H1 (cell line): ENCODE measurements around the gene NEK10. TPM values are rescaled to one million over a fixed set of nuclear protein-coding genes. Genes with fewer than 3 reads are reported as not detected.

ENCODE experiments used
- CTCF ChIA-PET: fragments of 300-600 bp; sonication (Branson Sonifier 250); formaldehyde crosslinking; loops from one replicate; lab custom pipeline; 2021; ENCODE audit not compliant: partially characterized antibody; lab: Charles Lee
- POLR2A ChIA-PET: fragments of 300-600 bp; sonication (Branson Sonifier 250); formaldehyde crosslinking; loops from one replicate; lab custom pipeline; 2021; ENCODE audit warnings: inconsistent platforms; ENCODE audit not compliant: partially characterized antibody; lab: Charles Lee
- DNase-seq, 2 experiments: peaks; one replicate each; pipeline versions ENCODE4 v3.0.0 to v3.0.0-alpha.2; 2010 to 2022; ENCODE audit warnings: low spot score in 2 of 2, low read depth in 1 of 2, mixed read lengths in 1 of 2
- FAIRE-seq: peaks from 2 replicates; lab custom pipeline; 2011; peaks lifted over from hg19 to GRCh38; lab: Jason Lieb, UNC
- H2AFZ ChIP-seq: 2 replicates; pipeline ENCODE4 v1.8.1; 2012; ENCODE audit warnings: low read length, inconsistent platforms
- H2AK5ac ChIP-seq: 2 replicates; pipeline ENCODE4 v1.6.1; 2013; ENCODE audit warnings: low read depth, low read length
- H2BK120ac ChIP-seq: replicated peaks from 2 replicates; pipeline ENCODE3; 2013; ENCODE audit warnings: low read depth, low read length, inconsistent platforms
- H2BK12ac ChIP-seq: 2 replicates; pipeline ENCODE4 v1.6.1; 2013; ENCODE audit warnings: low read depth, low read length
- H2BK15ac ChIP-seq: 2 replicates; pipeline ENCODE4 v1.6.1; 2013; ENCODE audit warnings: low read length
- H2BK20ac ChIP-seq: 2 replicates; pipeline ENCODE4 v1.6.1; 2013; ENCODE audit warnings: low read length
- H2BK5ac ChIP-seq: 2 replicates; pipeline ENCODE4 v1.6.1; 2013; ENCODE audit warnings: low read depth, low read length
- H3K14ac ChIP-seq: 2 replicates; pipeline ENCODE4 v1.6.1; 2013; ENCODE audit warnings: inconsistent platforms; ENCODE audit not compliant: insufficient read length
- H3K18ac ChIP-seq: 2 replicates; pipeline ENCODE4 v1.6.1; 2013; ENCODE audit warnings: low read length; ENCODE audit errors: extremely low read depth
- H3K23ac ChIP-seq: 2 replicates; pipeline ENCODE4 v1.6.1; 2013; ENCODE audit warnings: inconsistent platforms; ENCODE audit not compliant: insufficient read length
- H3K23me2 ChIP-seq: 2 replicates; pipeline ENCODE4 v1.6.1; 2013; ENCODE audit warnings: low read depth, low read length
- H3K27ac ChIP-seq: 2 replicates; pipeline ENCODE4 v1.6.1; 2011; ENCODE audit warnings: low read depth, low read length, inconsistent platforms
- H3K27me3 ChIP-seq, 4 experiments: replicated peaks in 1 of 4; 1 replicate in 1 of 4; 2 replicates in 3 of 4; pipeline versions ENCODE4 v1.6.1 to v1.8.1; 2011 to 2013; ENCODE audit warnings: low read length in 3 of 4, mild to moderate bottlenecking in 3 of 4, inconsistent platforms in 2 of 4, mixed read lengths in 2 of 4, moderate library complexity in 1 of 4; ENCODE audit not compliant: control insufficient read depth in 3 of 4, insufficient read depth in 3 of 4; ENCODE audit errors: extremely low read depth in 1 of 4
- H3K36me3 ChIP-seq, 4 experiments: 2 replicates each; pipeline versions ENCODE4 v1.6.1 to v1.8.1; 2011 to 2013; ENCODE audit warnings: mild to moderate bottlenecking in 4 of 4, low read length in 3 of 4, moderate library complexity in 2 of 4, control low read depth in 1 of 4, inconsistent platforms in 1 of 4; ENCODE audit not compliant: insufficient read depth in 4 of 4, control insufficient read depth in 2 of 4
- H3K4ac ChIP-seq: replicated peaks from 2 replicates; pipeline ENCODE3; 2013; ENCODE audit warnings: low read length, low read depth, mixed read lengths, inconsistent platforms; ENCODE audit not compliant: insufficient read length
- H3K4me1 ChIP-seq, 4 experiments: replicated peaks in 1 of 4; 1 replicate in 1 of 4; 2 replicates in 3 of 4; pipeline versions ENCODE4 v1.6.1 to v1.8.1; 2011 to 2013; ENCODE audit warnings: low read length in 3 of 4, inconsistent platforms in 2 of 4, mixed read lengths in 1 of 4; ENCODE audit not compliant: insufficient read depth in 4 of 4, control insufficient read depth in 3 of 4
- H3K4me2 ChIP-seq, 2 experiments: 2 replicates each; pipeline versions ENCODE4 v1.6.1 to v1.8.1; 2011 to 2013; ENCODE audit warnings: low read depth in 2 of 2, low read length in 2 of 2, control low read depth in 1 of 2, inconsistent platforms in 1 of 2, mild to moderate bottlenecking in 1 of 2; ENCODE audit not compliant: insufficient read depth in 1 of 2
- H3K4me3 ChIP-seq, 4 experiments: fragments of 200-600, 300-600 bp in 1 of 4; sonication (generic), shearing (Covaris generic), sonication (Bioruptor Twin) in 1 of 4; 2 replicates each; pipeline versions ENCODE4 v1.5.1 to v1.8.1; 2011 to 2016; ENCODE audit warnings: low read length in 4 of 4, low read depth in 3 of 4, control low read depth in 2 of 4, inconsistent platforms in 2 of 4, mild to moderate bottlenecking in 2 of 4, mixed read lengths in 1 of 4, moderate library complexity in 1 of 4; ENCODE audit not compliant: insufficient read depth in 2 of 4; ENCODE audit errors: extremely low read depth in 1 of 4
- H3K56ac ChIP-seq: replicated peaks from 2 replicates; pipeline ENCODE3; 2013; ENCODE audit warnings: low read depth, mild to moderate bottlenecking, mixed read lengths, low read length, inconsistent platforms; ENCODE audit not compliant: insufficient read length
- H3K79me1 ChIP-seq: 2 replicates; pipeline ENCODE4 v1.6.1; 2013; ENCODE audit warnings: low read depth, low read length, control low read depth
- H3K79me2 ChIP-seq, 2 experiments: 2 replicates each; pipeline versions ENCODE4 v1.6.1 to v1.8.1; 2012 to 2013; ENCODE audit warnings: low read length in 2 of 2, mild to moderate bottlenecking in 2 of 2, inconsistent platforms in 1 of 2; ENCODE audit not compliant: insufficient read depth in 2 of 2, control insufficient read depth in 1 of 2
- H3K9ac ChIP-seq, 4 experiments: replicated peaks in 1 of 4; 1 replicate in 1 of 4; 2 replicates in 3 of 4; pipeline versions ENCODE4 v1.6.1 to v1.8.1; 2011 to 2013; ENCODE audit warnings: low read depth in 3 of 4, low read length in 3 of 4, control low read depth in 2 of 4, mild to moderate bottlenecking in 2 of 4, moderate library complexity in 2 of 4, inconsistent platforms in 1 of 4; ENCODE audit errors: extremely low read depth in 1 of 4
- H3K9me3 ChIP-seq, 2 experiments: 2 replicates each; pipeline versions ENCODE4 v1.6.1 to v1.8.1; 2012 to 2013; ENCODE audit warnings: mild to moderate bottlenecking in 2 of 2, moderate library complexity in 2 of 2, control low read depth in 1 of 2, inconsistent platforms in 1 of 2, low read depth in 1 of 2, low read length in 1 of 2, mixed read lengths in 1 of 2; ENCODE audit not compliant: insufficient read depth in 2 of 2
- H4K20me1 ChIP-seq, 2 experiments: replicated peaks in 1 of 2; 2 replicates each; pipeline versions ENCODE3 to v1.8.1; 2011 to 2013; ENCODE audit warnings: inconsistent platforms in 2 of 2, low read length in 2 of 2, mild to moderate bottlenecking in 1 of 2; ENCODE audit not compliant: insufficient read depth in 2 of 2, control insufficient read depth in 1 of 2
- H4K5ac ChIP-seq: 2 replicates; pipeline ENCODE4 v1.6.1; 2013; ENCODE audit warnings: low read length, low read depth, mixed read lengths, inconsistent platforms; ENCODE audit not compliant: insufficient read length
- H4K8ac ChIP-seq: 2 replicates; pipeline ENCODE4 v1.8.0; 2013; ENCODE audit warnings: mild to moderate bottlenecking, moderate library complexity, low read length, inconsistent platforms; ENCODE audit not compliant: insufficient read depth; ENCODE audit errors: extremely low read depth
- H4K91ac ChIP-seq: replicated peaks from 2 replicates; pipeline ENCODE3; 2013; ENCODE audit warnings: low read length, mixed read lengths, inconsistent platforms; ENCODE audit not compliant: insufficient read length
- BRCA1 ChIP-seq: IDR thresholded peaks from 2 replicates; pipeline ENCODE4 v1.6.1; 2012; ENCODE audit warnings: low read depth, low read length, improper control_type of control experiment
- CBX5 ChIP-seq: fragments of 300-800, 300-1000 bp; sonication (generic); IDR thresholded peaks from 2 replicates; pipeline ENCODE4 v1.7.1; 2016; ENCODE audit warnings: antibody characterized with exemption, low read length, low read depth
- CHD2 ChIP-seq: IDR thresholded peaks from 2 replicates; pipeline ENCODE4 v1.6.1; 2012; ENCODE audit warnings: low read length, improper control_type of control experiment
- POLR2AphosphoS5 ChIP-seq: IDR thresholded peaks from 2 replicates; pipeline ENCODE4 v1.6.1; 2011; ENCODE audit warnings: low read depth, low read length
- ZNF274 ChIP-seq: IDR thresholded peaks from 2 replicates; pipeline ENCODE4 v1.7.0; 2012; ENCODE audit warnings: low read length, borderline replicate concordance; ENCODE audit errors: extremely low read depth
- WGBS, 2 experiments: shearing (Covaris generic) in 1 of 2; methylation state at CpG; one replicate each; pipeline versions ENCODE4 v1.1.6 to v1.1.7; 2013 to 2015; ENCODE audit warnings: low lambda C conversion rate in 2 of 2, mixed read lengths in 2 of 2, inconsistent platforms in 1 of 2, low coverage in 1 of 2, missing lambda C conversion rate in 1 of 2; ENCODE audit not compliant: insufficient replicate concordance in 2 of 2, insufficient coverage in 1 of 2, insufficient read length in 1 of 2; ENCODE audit errors: extremely low coverage in 1 of 2, missing lambda C conversion rate in 1 of 2; 5-methylcytosine and 5-hydroxymethylcytosine counted together
- polyA plus RNA-seq, 7 experiments: library from polyadenylated mRNA; depleted of rRNA in 3 of 7; stranded (reverse) in 5 of 7; unstranded in 2 of 7; fragments of >200 nt in 5 of 7; fragments of 200-250 nt in 2 of 7; gene quantifications; 1 replicate in 5 of 7; 2 replicates in 1 of 7; 4 replicates in 1 of 7; pipeline versions ENCODE4 v1.2.1 to v1.2.3, GENCODE V29; 2011 to 2013; ENCODE audit warnings: missing spikeins in 2 of 7, mixed read lengths in 2 of 7
- total RNA-seq: library from RNA; stranded (reverse); fragmentation: NEBNext Ultra II Directional; extraction: Animal tissue kit (Norgen Biotek cat#: 25700); gene quantifications from 2 replicates; pipeline ENCODE4 v1.2.1, GENCODE V29; 2021
- TF ChIP-seq, protein P1 (sequence below), 3 experiments: IDR thresholded peaks; 1 replicate in 2 of 3; 2 replicates in 1 of 3; pipeline versions ENCODE4 v1.5.1 to v1.6.1; 2011; ENCODE audit warnings: low read length in 3 of 3, mild to moderate bottlenecking in 3 of 3, inconsistent platforms in 2 of 3, low read depth in 1 of 3, moderate library complexity in 1 of 3; ENCODE audit not compliant: insufficient read depth in 1 of 3; ENCODE audit errors: control extremely low read depth in 1 of 3

NEK10 gene
- total and polyA plus RNA-seq, 2 of the 8 experiments (the other 6 are each of a cell fraction or from before 2014, with no cell fraction given): 0.18 to 0.50 TPM

DNA sequence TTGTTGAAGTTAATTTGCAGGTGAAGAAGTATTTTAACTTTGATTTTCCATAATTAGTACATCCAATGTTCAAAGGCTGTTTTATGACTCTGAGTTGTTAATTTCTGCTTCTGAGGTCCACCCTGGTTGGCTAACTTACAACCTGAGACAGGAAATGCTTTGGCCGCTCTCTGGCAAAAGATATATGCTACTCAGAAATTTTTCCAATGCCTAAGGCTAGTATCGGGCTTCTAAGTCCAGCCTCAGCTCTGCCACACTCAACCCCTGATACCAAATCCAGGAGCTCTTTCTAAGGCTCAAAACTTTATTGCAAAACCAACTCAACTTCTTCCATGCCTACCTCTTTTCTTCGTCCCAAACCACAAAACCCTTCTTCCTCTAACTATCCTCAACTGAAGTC is 192.9 kb downstream of the NEK10 start:
- H3K27ac ChIP-seq: no peak overlapping the region
- CTCF ChIA-PET: interaction anchor here (0.7 to 2.5 kb wide), 6 partner anchors 12 to 111 kb away, joined by 3 to 15 read pairs (median 4); no protein-coding TSS in a partner anchor
- no peak overlapping the region for H3K23ac ChIP-seq
- H3K9me3 ChIP-seq: no peaks in the 10 kb centered on the region
- H4K8ac ChIP-seq: no peak overlapping the region
- no peaks in the 10 kb centered on the region for H3K27me3 ChIP-seq
- H2AK5ac ChIP-seq: no peak overlapping the region
- no peak overlapping the region for H4K5ac ChIP-seq
- H2BK20ac ChIP-seq: no peak overlapping the region
- H2AFZ ChIP-seq: no peak overlapping the region
- no peak overlapping the region for H3K18ac ChIP-seq
- H2BK120ac ChIP-seq: no peak overlapping the region
- H3K4me1 ChIP-seq: no peaks in the 10 kb centered on the region
- H2BK5ac ChIP-seq: no peak overlapping the region
- H2BK15ac ChIP-seq: no peak overlapping the region
- H2BK12ac ChIP-seq: no peak overlapping the region
- no peak overlapping the region for H4K91ac ChIP-seq
- H3K23me2 ChIP-seq: no peaks in the 10 kb centered on the region
- H3K79me2 ChIP-seq: no peaks in the 10 kb centered on the region
- H3K4me3 ChIP-seq: no peak overlapping the region
- H3K79me1 ChIP-seq: no peaks in the 10 kb centered on the region
- DNase-seq (no peak), FAIRE-seq (no peak)
- WGBS, 2 experiments: 85 to 100% methylated on average over 1 to 3 of the region's 3 CpGs
- H3K36me3 ChIP-seq: no peaks in the 10 kb centered on the region
- POLR2A ChIA-PET: no interaction called here
- no peak overlapping the region for H3K4ac ChIP-seq
- H3K56ac ChIP-seq: no peak overlapping the region
- TF ChIP-seq, protein P1, sequence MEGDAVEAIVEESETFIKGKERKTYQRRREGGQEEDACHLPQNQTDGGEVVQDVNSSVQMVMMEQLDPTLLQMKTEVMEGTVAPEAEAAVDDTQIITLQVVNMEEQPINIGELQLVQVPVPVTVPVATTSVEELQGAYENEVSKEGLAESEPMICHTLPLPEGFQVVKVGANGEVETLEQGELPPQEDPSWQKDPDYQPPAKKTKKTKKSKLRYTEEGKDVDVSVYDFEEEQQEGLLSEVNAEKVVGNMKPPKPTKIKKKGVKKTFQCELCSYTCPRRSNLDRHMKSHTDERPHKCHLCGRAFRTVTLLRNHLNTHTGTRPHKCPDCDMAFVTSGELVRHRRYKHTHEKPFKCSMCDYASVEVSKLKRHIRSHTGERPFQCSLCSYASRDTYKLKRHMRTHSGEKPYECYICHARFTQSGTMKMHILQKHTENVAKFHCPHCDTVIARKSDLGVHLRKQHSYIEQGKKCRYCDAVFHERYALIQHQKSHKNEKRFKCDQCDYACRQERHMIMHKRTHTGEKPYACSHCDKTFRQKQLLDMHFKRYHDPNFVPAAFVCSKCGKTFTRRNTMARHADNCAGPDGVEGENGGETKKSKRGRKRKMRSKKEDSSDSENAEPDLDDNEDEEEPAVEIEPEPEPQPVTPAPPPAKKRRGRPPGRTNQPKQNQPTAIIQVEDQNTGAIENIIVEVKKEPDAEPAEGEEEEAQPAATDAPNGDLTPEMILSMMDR (IDR thresholded peaks at IDR 0.05; ENCODE audit: control extremely low read depth in 1 of 3, insufficient read depth in 1 of 3, low read depth in 1 of 3, low read length in 3 of 3): no peak
- TF ChIP-seq BRCA1 (no peak), CBX5 (no peak), POLR2AphosphoS5 (no peak), CHD2 (no peak), ZNF274 (no peak)
- H3K9ac ChIP-seq: no peak overlapping the region
- H3K14ac ChIP-seq: no peak overlapping the region
- H3K4me2 ChIP-seq: no peak overlapping the region
- H4K20me1 ChIP-seq: no peaks in the 10 kb centered on the region
